ENCODE measurements around the gene MPHOSPH10. TPM values are rescaled to one million over a fixed set of nuclear protein-coding genes. Genes with fewer than 3 reads are reported as not detected.

The MPHOSPH10 gene
- total and polyA plus RNA-seq, 2 of the 13 experiments (the other 11 are each of a cell fraction or from before 2014, with no cell fraction given), result 37.8 to 137 TPM

DNA sequence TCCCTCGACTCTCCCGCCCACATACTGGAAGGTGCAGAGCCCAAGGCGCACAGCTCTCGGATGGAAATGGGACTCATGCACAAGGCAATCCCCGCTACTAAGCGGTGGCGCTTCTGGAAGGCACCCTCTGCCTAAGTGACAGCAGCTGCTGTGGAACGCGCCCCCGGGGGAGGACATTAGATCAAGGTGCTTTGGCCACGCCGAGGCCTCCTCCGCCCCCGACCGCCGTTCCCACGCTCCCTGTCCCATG, 607 bp upstream of the MPHOSPH10 start (continued):
- TF ChIP-seq ZNF253 (CRISPR knock-in tag; IDR thresholded peaks at IDR 0.05; ENCODE audit: borderline replicate concordance) (peak; percentile 76; the same call in 1 of the 2 replicates), PAWR (CRISPR knock-in tag; IDR thresholded peaks at IDR 0.05; ENCODE audit: borderline replicate concordance) (no peak), ZNF75D (CRISPR knock-in tag; IDR thresholded peaks at IDR 0.05; ENCODE audit: borderline replicate concordance) (no peak), ELF4 (CRISPR knock-in tag; IDR thresholded peaks at IDR 0.05; ENCODE audit: borderline replicate concordance) (no peak), CREM (IDR thresholded peaks at IDR 0.05) (no peak), CREM (CRISPR knock-in tag; IDR thresholded peaks at IDR 0.05) (no peak), EHMT2 (IDR thresholded peaks at IDR 0.05; ENCODE audit: borderline replicate concordance, low read depth, low read length) (no peak), MIER3 (CRISPR knock-in tag; IDR thresholded peaks at IDR 0.05; ENCODE audit: borderline replicate concordance) (peak; percentile 57; the same call in 1 of the 2 replicates), POLR2G (IDR thresholded peaks at IDR 0.05; ENCODE audit: low read depth, low read length) (no peak), ARHGAP35 (CRISPR knock-in tag; IDR thresholded peaks at IDR 0.05; ENCODE audit: borderline replicate concordance) (0 out of 2 replicates have a peak, but pooled peaks have one; percentile 39), CHCHD3 (CRISPR knock-in tag; IDR thresholded peaks at IDR 0.05) (no peak), IRF9 (CRISPR knock-in tag; IDR thresholded peaks at IDR 0.05; ENCODE audit: borderline replicate concordance) (no peak), PCBP2 (optimal IDR thresholded peaks at IDR 0.05; ENCODE audit: low read depth, low read length, poor library complexity, severe bottlenecking) (no peak), E2F2 (CRISPR knock-in tag; IDR thresholded peaks at IDR 0.05; ENCODE audit: borderline replicate concordance) (peak; percentile 89; the same call in 1 of the 2 replicates), ZNF143 (CRISPR knock-in tag; IDR thresholded peaks at IDR 0.05) (0 out of 2 replicates have a peak, but pooled peaks have one; percentile 1), TBP (CRISPR knock-in tag; IDR thresholded peaks at IDR 0.05) (no peak), ZNF570 (CRISPR knock-in tag; IDR thresholded peaks at IDR 0.05; ENCODE audit: borderline replicate concordance) (peak; percentile 27; the same call in 1 of the 2 replicates), SOX5 (CRISPR knock-in tag; IDR thresholded peaks at IDR 0.05; ENCODE audit: borderline replicate concordance) (no peak; the same call in 1 of the 2 replicates), RARA (CRISPR knock-in tag; IDR thresholded peaks at IDR 0.05) (no peak; the same call in 1 of the 2 replicates), SETDB1 (CRISPR knock-in tag; IDR thresholded peaks at IDR 0.05; ENCODE audit: borderline replicate concordance) (peak; percentile 72; the same call in 1 of the 2 replicates), HHEX (CRISPR knock-in tag; IDR thresholded peaks at IDR 0.05) (no peak)
- TF ChIP-seq, protein P1, sequence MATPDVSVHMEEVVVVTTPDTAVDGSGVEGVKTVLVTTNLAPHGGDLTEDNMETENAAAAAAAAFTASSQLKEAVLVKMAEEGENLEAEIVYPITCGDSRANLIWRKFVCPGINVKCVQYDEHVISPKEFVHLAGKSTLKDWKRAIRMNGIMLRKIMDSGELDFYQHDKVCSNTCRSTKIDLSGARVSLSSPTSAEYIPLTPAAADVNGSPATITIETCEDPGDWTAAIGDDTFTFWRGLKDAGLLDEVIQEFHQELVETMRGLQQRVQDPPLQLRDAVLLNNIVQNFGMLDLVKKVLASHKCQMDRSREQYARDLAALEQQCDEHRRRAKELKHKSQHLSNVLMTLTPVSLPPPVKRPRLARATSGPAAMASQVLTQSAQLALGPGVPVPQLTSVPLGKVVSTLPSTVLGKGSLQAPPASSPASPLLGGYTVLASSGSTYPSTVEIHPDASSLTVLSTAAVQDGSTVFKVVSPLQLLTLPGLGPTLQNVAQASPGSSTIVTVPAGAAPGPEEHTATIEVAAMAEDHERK (CRISPR knock-in tag; IDR thresholded peaks at IDR 0.05; ENCODE audit: low read depth), result no peak
- TF ChIP-seq, protein P2, sequence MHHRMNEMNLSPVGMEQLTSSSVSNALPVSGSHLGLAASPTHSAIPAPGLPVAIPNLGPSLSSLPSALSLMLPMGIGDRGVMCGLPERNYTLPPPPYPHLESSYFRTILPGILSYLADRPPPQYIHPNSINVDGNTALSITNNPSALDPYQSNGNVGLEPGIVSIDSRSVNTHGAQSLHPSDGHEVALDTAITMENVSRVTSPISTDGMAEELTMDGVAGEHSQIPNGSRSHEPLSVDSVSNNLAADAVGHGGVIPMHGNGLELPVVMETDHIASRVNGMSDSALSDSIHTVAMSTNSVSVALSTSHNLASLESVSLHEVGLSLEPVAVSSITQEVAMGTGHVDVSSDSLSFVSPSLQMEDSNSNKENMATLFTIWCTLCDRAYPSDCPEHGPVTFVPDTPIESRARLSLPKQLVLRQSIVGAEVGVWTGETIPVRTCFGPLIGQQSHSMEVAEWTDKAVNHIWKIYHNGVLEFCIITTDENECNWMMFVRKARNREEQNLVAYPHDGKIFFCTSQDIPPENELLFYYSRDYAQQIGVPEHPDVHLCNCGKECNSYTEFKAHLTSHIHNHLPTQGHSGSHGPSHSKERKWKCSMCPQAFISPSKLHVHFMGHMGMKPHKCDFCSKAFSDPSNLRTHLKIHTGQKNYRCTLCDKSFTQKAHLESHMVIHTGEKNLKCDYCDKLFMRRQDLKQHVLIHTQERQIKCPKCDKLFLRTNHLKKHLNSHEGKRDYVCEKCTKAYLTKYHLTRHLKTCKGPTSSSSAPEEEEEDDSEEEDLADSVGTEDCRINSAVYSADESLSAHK (CRISPR knock-in tag; IDR thresholded peaks at IDR 0.05; ENCODE audit: borderline replicate concordance), result no peak
- TF ChIP-seq, protein P3, sequence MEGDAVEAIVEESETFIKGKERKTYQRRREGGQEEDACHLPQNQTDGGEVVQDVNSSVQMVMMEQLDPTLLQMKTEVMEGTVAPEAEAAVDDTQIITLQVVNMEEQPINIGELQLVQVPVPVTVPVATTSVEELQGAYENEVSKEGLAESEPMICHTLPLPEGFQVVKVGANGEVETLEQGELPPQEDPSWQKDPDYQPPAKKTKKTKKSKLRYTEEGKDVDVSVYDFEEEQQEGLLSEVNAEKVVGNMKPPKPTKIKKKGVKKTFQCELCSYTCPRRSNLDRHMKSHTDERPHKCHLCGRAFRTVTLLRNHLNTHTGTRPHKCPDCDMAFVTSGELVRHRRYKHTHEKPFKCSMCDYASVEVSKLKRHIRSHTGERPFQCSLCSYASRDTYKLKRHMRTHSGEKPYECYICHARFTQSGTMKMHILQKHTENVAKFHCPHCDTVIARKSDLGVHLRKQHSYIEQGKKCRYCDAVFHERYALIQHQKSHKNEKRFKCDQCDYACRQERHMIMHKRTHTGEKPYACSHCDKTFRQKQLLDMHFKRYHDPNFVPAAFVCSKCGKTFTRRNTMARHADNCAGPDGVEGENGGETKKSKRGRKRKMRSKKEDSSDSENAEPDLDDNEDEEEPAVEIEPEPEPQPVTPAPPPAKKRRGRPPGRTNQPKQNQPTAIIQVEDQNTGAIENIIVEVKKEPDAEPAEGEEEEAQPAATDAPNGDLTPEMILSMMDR (CRISPR knock-in tag; IDR thresholded peaks at IDR 0.05), result peak; percentile 17; the same call in 1 of the 2 replicates
